Upper lobe of left lung (tissue), 6 donors: ENCODE results near the gene SLC18A3. TPM values are rescaled to one million over a fixed set of nuclear protein-coding genes. Genes with fewer than 3 reads are reported as not detected.

Source experiments
- ATAC-seq, 2 donors: fragments of 200-7000 bp; cut with Tn5 transposase; one replicate each; pipeline ENCODE4 v1.9.1; 2022; ENCODE audit warnings: mild to moderate bottlenecking in 2 of 2, moderate library complexity in 2 of 2; ENCODE audit not compliant: low FRiP score in 2 of 2
- DNase-seq, 2 donors: peaks; one replicate each; pipeline ENCODE4 v3.0.0-alpha.2; 2019 to 2020
- H3K27ac ChIP-seq, 4 donors: fragments of 200-600 bp; sonication (generic); one replicate each; pipeline ENCODE4 v1.5.1; 2016 to 2019
- H3K27me3 ChIP-seq, 4 donors: fragments of 200-600 bp; sonication (generic); one replicate each; pipeline ENCODE4 v1.5.1; 2017 to 2019
- H3K36me3 ChIP-seq, 4 donors: fragments of 200-600 bp; sonication (generic); one replicate each; pipeline ENCODE4 v1.5.1; 2016 to 2019
- H3K4me1 ChIP-seq, 4 donors: fragments of 200-600 bp; sonication (generic); one replicate each; pipeline ENCODE4 v1.5.1; 2018 to 2019
- H3K4me3 ChIP-seq, 4 donors: fragments of 200-600 bp; sonication (generic); one replicate each; pipeline ENCODE4 v1.5.1; 2017 to 2019; ENCODE audit warnings: mild to moderate bottlenecking in 2 of 4, moderate library complexity in 1 of 4
- H3K9me3 ChIP-seq, 4 donors: fragments of 200-600 bp; sonication (generic); one replicate each; pipeline ENCODE4 v1.5.1; 2018 to 2019
- EP300 ChIP-seq, 4 donors: sonication (generic); formaldehyde crosslinking; IDR thresholded peaks; one replicate each; pipeline ENCODE4 v1.5.1; 2017; ENCODE audit warnings: antibody characterized with exemption in 4 of 4, control low read depth in 2 of 4
- POLR2A ChIP-seq, 4 donors: fragments of 450-650 bp; IDR thresholded peaks; one replicate each; pipeline ENCODE4 v1.5.1; 2016 to 2017; ENCODE audit warnings: antibody characterized with exemption in 4 of 4, mild to moderate bottlenecking in 2 of 4
- POLR2AphosphoS5 ChIP-seq, 2 donors: sonication (generic); formaldehyde crosslinking; IDR thresholded peaks; one replicate each; pipeline ENCODE4 v1.5.1; 2017; ENCODE audit warnings: antibody characterized with exemption in 2 of 2
- WGBS, 2 donors: methylation state at CpG; one replicate each; pipeline ENCODE4 v1.1.5; 2017 to 2018; 5-methylcytosine and 5-hydroxymethylcytosine counted together
- total RNA-seq, 6 donors: library from RNA; depleted of rRNA in 4 of 6; stranded (reverse); fragments of >200 nt in 4 of 6; gene quantifications; one replicate each; pipeline versions ENCODE4 v1.1.0 to v1.2.1, GENCODE V29; 2016 to 2021
- TF ChIP-seq, protein P1 (sequence below), 6 experiments: fragments of 450-650 bp in 4 of 6; fragments of 200-600 bp in 2 of 6; sonication (generic) in 2 of 6; IDR thresholded peaks; one replicate each; pipeline ENCODE4 v1.5.1; 2016 to 2019; ENCODE audit warnings: antibody characterized with exemption in 6 of 6
- donor health status: DM: no; HTN: no; CAD: no; lungs with moderate emphysema.
- donor health status: DM: no; HTN: yes; CAD: no; lungs with severe emphysema.

The SLC18A3 gene
- total RNA-seq, 6 donors from 2014 or later: not detected

- WGBS, 2 donors: 73 to 74% methylated on average over 4 of the region's 4 CpGs
- ATAC-seq (no peak), DNase-seq (peak in 1 of 2 donors; percentile 14)
- H3K4me3 ChIP-seq: no peak overlapping the region
- H3K4me1 ChIP-seq: no peaks in the 10 kb centered on the region
- no peak overlapping the region for H3K27ac ChIP-seq
- no peaks in the 10 kb centered on the region for H3K9me3 ChIP-seq
- no peaks in the 10 kb centered on the region for H3K36me3 ChIP-seq
- H3K27me3 ChIP-seq: no peaks in the 10 kb centered on the region
- TF ChIP-seq POLR2A (IDR thresholded peaks at IDR 0.05): no peak
- TF ChIP-seq, protein P1, sequence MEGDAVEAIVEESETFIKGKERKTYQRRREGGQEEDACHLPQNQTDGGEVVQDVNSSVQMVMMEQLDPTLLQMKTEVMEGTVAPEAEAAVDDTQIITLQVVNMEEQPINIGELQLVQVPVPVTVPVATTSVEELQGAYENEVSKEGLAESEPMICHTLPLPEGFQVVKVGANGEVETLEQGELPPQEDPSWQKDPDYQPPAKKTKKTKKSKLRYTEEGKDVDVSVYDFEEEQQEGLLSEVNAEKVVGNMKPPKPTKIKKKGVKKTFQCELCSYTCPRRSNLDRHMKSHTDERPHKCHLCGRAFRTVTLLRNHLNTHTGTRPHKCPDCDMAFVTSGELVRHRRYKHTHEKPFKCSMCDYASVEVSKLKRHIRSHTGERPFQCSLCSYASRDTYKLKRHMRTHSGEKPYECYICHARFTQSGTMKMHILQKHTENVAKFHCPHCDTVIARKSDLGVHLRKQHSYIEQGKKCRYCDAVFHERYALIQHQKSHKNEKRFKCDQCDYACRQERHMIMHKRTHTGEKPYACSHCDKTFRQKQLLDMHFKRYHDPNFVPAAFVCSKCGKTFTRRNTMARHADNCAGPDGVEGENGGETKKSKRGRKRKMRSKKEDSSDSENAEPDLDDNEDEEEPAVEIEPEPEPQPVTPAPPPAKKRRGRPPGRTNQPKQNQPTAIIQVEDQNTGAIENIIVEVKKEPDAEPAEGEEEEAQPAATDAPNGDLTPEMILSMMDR (IDR thresholded peaks at IDR 0.05): no peak
- TF ChIP-seq EP300 (IDR thresholded peaks at IDR 0.05): no peak
- no peak for TF ChIP-seq POLR2AphosphoS5 (IDR thresholded peaks at IDR 0.05)
These were observed 16.1 kb upstream of the SLC18A3 start for GRCh38 chr10:49593998-49594397.

DNA sequence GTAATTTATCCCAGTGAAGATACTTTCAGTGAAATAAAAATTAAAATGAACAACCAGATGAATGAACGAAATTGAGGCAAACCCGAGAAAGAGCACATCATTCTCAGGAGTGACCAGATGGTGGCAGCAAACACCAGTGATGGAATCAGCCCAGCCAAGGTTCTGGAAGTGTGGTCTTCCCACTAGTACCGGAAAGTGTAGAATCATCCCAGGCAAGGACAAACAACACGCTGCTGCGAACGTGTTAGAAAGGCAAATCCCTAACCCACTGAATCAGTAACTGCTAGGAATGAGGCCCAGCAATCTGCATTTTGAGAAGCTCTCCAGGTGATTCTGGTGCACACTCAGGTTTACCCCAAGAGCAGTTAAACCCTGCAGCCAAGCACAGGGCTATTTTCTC is 15.5 kb upstream of the SLC18A3 start:
- Histone ChIP-seq H3K4me3 (no peak overlapping the region), H3K4me1 (no peaks in the 10 kb centered on the region), H3K27me3 (no peaks in the 10 kb centered on the region), H3K36me3 (no peaks in the 10 kb centered on the region), H3K27ac (no peak overlapping the region), H3K9me3 (no peaks in the 10 kb centered on the region)
- 2% methylated on average over 6 of the region's 6 CpGs for WGBS, 2 donors
- no peak for TF ChIP-seq EP300 (IDR thresholded peaks at IDR 0.05)
- TF ChIP-seq, protein P1 (IDR thresholded peaks at IDR 0.05): peak; percentile 24 to 64 (median 56)
- no peak for TF ChIP-seq POLR2AphosphoS5 (IDR thresholded peaks at IDR 0.05)
- DNase-seq (peak in 1 of 2 donors; percentile 30), ATAC-seq (peak in 1 of 2 donors; percentile 73)

GRCh38 chr10:49595003-49595712 is 15.0 kb upstream of the SLC18A3 start:
- WGBS, 2 donors: 49 to 64% methylated on average over 10 of the region's 10 CpGs

GRCh38 chr10:49595713-49596492 is 14.2 kb upstream of the SLC18A3 start:
- no peak for ATAC-seq
- WGBS, 2 donors: 48 to 58% methylated on average over 9 to 13 of the region's 13 CpGs
- TF ChIP-seq POLR2AphosphoS5 (IDR thresholded peaks at IDR 0.05): no peak
- no peak for TF ChIP-seq EP300 (IDR thresholded peaks at IDR 0.05)
- TF ChIP-seq POLR2A (IDR thresholded peaks at IDR 0.05): no peak
- TF ChIP-seq, protein P1 (IDR thresholded peaks at IDR 0.05): no peak

More at GRCh38 chr10:49595003-49595712, 15.0 kb upstream of the SLC18A3 start:
- H3K36me3 ChIP-seq: no peaks in the 10 kb centered on the region
- no peaks in the 10 kb centered on the region for H3K9me3 ChIP-seq
- ATAC-seq (no peak), DNase-seq (peak in 1 of 2 donors; percentile 4)
- H3K4me3 ChIP-seq: no peak overlapping the region
- H3K27me3 ChIP-seq: no peaks in the 10 kb centered on the region
- no peaks in the 10 kb centered on the region for H3K4me1 ChIP-seq
- TF ChIP-seq POLR2AphosphoS5 (IDR thresholded peaks at IDR 0.05) (no peak), EP300 (IDR thresholded peaks at IDR 0.05) (no peak), POLR2A (IDR thresholded peaks at IDR 0.05) (no peak)
- TF ChIP-seq, protein P1 (IDR thresholded peaks at IDR 0.05): no peak
- H3K27ac ChIP-seq: no peak overlapping the region

More at GRCh38 chr10:49595713-49596492, 14.2 kb upstream of the SLC18A3 start:
- H3K27me3 ChIP-seq: no peaks in the 10 kb centered on the region
- H3K4me3 ChIP-seq: no peak overlapping the region
- peak in 1 of 2 donors; percentile 2 for DNase-seq
- no peaks in the 10 kb centered on the region for H3K36me3 ChIP-seq
- H3K9me3 ChIP-seq: no peaks in the 10 kb centered on the region
- H3K4me1 ChIP-seq: no peaks in the 10 kb centered on the region
- no peak overlapping the region for H3K27ac ChIP-seq
